Vagina (tissue), 2 donors: ENCODE data around the gene NFIA.

Source experiments
- POLR2AphosphoS5 ChIP-seq, 2 donors: sonication (generic); formaldehyde crosslinking; IDR thresholded peaks; one replicate each; pipeline ENCODE4 v1.9.0; 2017; ENCODE audit warnings: antibody characterized with exemption in 2 of 2, mild to moderate bottlenecking in 2 of 2, low read depth in 1 of 2; ENCODE audit not compliant: insufficient read depth in 1 of 2
- TF ChIP-seq, protein P1 (sequence below), 3 experiments: fragments of 450-650 bp in 2 of 3; fragments of 200-600 bp in 1 of 3; sonication (generic) in 1 of 3; IDR thresholded peaks; one replicate each; pipeline ENCODE4 v1.5.1; 2017 to 2019; ENCODE audit warnings: antibody characterized with exemption in 3 of 3, mild to moderate bottlenecking in 2 of 3, moderate library complexity in 2 of 3

DNA sequence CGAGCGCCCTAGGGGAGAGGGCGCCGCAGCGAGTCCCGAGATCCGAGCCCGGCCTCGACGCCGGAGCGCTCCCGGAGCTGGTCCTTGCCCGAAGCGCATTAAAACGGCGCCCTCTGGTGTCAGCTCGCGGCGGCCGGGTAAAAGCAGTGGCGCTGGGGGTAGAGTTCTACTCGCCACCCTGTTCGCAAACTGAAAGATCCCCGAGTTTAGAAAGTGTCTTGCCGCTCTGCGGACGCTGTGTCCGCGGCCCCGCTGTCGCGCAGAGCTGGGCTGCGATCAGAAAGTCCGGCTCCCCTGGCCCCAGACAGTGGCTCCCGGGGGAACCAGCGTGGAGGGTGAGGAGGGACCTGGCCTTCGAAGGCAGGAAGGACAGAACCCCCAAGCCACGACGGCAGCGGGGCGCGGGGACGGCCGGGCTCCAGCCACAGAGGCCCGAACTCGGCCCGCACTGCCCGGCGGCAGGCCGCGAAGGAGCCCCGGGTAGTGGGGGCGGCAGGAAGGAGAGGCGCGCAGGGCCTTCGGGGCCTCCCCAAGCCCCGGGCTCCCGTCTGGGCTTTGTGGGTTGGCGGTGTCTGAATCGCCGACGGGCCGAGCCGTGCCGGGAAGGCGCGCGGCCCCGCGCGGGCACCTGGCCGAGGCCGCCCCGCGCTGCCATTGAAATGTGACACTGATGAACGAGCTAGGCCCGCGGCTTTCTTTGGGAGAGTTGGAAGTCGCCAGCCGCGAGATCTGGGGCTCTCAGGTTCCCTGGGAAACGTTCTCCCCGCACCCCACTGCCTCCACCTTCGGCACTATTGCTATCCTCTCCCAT, 39.1 kb upstream of the NFIA start:
- TF ChIP-seq POLR2AphosphoS5 (IDR thresholded peaks at IDR 0.05; ENCODE audit: insufficient read depth in 1 of 2, low read depth in 1 of 2) = peak in 1 of 2 donors; percentile 39
- TF ChIP-seq, protein P1, sequence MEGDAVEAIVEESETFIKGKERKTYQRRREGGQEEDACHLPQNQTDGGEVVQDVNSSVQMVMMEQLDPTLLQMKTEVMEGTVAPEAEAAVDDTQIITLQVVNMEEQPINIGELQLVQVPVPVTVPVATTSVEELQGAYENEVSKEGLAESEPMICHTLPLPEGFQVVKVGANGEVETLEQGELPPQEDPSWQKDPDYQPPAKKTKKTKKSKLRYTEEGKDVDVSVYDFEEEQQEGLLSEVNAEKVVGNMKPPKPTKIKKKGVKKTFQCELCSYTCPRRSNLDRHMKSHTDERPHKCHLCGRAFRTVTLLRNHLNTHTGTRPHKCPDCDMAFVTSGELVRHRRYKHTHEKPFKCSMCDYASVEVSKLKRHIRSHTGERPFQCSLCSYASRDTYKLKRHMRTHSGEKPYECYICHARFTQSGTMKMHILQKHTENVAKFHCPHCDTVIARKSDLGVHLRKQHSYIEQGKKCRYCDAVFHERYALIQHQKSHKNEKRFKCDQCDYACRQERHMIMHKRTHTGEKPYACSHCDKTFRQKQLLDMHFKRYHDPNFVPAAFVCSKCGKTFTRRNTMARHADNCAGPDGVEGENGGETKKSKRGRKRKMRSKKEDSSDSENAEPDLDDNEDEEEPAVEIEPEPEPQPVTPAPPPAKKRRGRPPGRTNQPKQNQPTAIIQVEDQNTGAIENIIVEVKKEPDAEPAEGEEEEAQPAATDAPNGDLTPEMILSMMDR (IDR thresholded peaks at IDR 0.05) = peak; percentile 61 to 90 (median 78)
